DMS53 treated with DMSO at 0.1 percent for 48 hours (cell line): ENCODE measurements around the gene C11orf71.

Experiments used
- DNase-seq: peaks from one replicate; lab custom pipeline; 2025; ENCODE audit not compliant: unreplicated experiment; lab: John Stamatoyannopoulos, UW

C11orf71 gene

DNA sequence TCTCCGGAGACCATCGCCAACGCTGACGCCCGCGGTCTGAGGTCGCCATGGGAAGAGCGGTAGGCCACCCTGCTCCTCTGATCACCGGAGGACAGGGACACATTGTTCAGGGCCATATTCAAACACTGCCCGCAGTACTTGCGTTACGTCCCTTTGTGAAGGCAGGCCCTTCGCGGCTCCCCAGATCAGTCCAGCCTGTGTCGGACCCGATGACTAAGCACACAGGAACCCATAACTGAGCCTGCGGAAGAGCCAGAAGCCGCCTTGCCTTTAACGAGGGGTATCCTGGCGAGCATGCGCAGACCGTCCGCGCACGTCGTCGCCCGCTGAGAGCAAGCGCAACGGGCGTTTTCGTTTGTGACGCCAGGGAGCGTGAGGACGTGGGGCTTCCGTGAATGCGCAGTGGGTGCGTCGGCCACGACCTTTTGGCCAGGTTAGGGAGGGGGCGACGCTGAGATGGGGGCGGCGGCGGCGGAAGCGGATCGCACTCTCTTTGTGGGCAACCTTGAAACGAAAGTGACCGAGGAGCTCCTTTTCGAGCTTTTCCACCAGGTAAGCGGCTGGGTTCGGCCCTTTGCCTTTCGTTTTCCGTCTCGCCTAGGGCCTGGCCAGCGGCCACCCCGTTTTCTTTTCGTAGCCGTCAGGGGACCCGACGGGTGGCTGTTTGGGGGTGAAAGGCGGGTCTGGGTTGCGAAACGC lies at the start of gene C11orf71, which contains the start of gene RBM7:
C11orf71 (minus strand) TSS at position 296 of the 699 bp plus-strand sequence; CDS start at position 116, 180 bp downstream.
RBM7 (plus strand) TSS at position 451 of the 699 bp plus-strand sequence; CDS start at position 457, 6 bp downstream.
- peak; percentile 93 for DNase-seq

DNA sequence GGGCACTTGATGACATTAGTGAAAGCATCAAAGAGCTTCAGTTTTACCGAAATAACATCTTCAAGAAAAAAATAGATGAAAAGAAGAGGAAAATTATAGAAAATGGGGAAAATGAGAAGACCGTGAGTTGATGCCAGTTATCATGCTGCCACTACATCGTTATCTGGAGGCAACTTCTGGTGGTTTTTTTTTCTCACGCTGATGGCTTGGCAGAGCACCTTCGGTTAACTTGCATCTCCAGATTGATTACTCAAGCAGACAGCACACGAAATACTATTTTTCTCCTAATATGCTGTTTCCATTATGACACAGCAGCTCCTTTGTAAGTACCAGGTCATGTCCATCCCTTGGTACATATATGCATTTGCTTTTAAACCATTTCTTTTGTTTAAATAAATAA lies 49.5 kb upstream of the C11orf71 start:
- no peak for DNase-seq

- no peak for DNase-seq
Measured at GRCh38 chr11:114448749-114449482, 48.6 kb upstream of the C11orf71 start.

DNA sequence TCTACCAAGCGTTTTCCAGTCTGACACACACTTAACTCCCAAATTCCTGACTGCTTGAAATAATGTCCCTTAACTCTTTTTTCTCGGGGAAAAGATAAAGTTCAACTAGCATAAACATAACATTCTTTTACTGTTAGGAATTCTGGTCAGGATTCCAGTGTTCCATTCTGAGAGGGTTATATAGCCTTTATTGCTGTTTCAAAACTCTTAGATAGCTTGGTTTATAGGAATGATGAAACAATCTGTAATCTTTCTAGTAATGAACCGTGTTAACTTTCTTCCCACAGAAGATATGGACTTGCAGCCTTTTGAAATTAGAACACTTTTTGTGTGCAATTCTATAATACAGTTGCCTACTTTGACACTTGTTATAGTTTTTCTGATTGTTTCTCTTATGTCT lies 47.6 kb upstream of the C11orf71 start:
- no peak for DNase-seq

- no peak for DNase-seq
Measured at GRCh38 chr11:114447444-114447843, 47.1 kb upstream of the C11orf71 start.

DNA sequence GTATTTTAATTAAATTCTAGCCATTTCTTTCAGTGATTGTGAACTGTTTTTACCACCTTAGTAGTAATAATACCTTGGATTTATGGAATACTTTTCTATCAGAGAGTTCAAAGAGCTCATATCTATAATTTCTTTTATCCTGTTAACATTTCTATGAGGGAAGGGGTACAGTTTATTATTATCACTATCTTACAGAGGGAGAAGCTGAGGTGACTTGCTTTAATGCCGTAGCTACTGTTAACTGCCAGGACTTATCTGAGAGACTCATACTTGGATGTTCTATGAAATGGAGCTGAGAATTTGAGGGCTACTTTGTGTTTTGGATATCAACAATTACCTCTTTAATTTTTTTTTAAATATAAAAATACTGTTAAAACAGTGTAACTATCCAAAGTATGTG lies 42.2 kb upstream of the C11orf71 start:
- DNase-seq: no peak

- DNase-seq: no peak
Measured at GRCh38 chr11:114441921-114442320, 41.6 kb upstream of the C11orf71 start.

GRCh38 chr11:114440971-114441763 lies 40.9 kb upstream of the C11orf71 start:
- no peak for DNase-seq

- no peak for DNase-seq
Measured at GRCh38 chr11:114440121-114440860, 40.0 kb upstream of the C11orf71 start.

- DNase-seq: peak; percentile 92
Measured at GRCh38 chr11:114439229-114440120, 39.2 kb upstream of the C11orf71 start, which contains the start of gene REXO2. Gene REXO2 (plus strand): TSS chr11:114439467. CDS start chr11:114439529, 62 bp downstream.

GRCh38 chr11:114438303-114438702 lies 38.0 kb upstream of the C11orf71 start:
- DNase-seq: no peak

GRCh38 chr11:114433376-114433775 lies 33.1 kb upstream of the C11orf71 start:
- DNase-seq: no peak

- DNase-seq: no peak
Measured at GRCh38 chr11:114432893-114433292, 32.6 kb upstream of the C11orf71 start.

DNA sequence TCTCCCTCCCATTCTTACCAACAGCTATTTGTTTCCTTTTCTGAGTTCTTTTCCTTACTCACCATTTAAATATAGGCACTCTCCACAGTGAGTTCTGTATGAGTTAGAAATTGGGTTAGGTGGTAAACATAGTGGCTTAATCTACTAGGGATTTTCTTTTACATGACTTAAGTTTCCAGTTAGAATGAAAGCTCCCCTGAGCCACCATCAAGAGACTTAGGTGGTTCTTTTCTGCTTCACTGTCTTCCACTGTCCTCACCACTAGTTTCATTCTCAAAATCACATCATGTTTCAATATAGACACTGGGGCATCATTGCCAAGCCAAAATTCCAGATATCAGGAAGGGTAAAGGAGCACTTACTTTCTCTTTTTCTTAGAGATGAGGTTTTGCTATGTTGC lies 30.0 kb upstream of the C11orf71 start:
- DNase-seq: no peak

DNA sequence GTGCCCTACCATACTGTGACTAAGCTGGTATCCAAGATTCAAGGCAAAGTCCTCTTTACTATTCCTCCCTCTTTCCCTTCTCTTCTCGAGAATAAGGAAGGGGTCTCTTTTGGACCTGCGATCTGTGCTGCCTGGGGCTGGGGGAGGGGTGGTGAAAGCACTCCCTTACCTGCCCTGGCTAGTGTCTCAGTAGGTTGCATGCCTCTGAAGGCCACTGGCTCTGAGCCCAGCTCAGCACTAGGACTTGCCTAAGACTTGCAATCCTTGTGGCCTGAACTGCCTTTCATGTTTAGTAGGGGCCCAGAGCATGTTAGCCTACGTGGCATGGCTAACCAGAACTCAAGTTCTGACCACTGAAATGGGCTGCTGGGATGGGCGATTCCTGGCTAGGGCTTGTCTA lies 26.0 kb upstream of the C11orf71 start:
- DNase-seq: no peak

- DNase-seq: no peak
Measured at GRCh38 chr11:114416441-114416961, 16.2 kb upstream of the C11orf71 start.

DNA sequence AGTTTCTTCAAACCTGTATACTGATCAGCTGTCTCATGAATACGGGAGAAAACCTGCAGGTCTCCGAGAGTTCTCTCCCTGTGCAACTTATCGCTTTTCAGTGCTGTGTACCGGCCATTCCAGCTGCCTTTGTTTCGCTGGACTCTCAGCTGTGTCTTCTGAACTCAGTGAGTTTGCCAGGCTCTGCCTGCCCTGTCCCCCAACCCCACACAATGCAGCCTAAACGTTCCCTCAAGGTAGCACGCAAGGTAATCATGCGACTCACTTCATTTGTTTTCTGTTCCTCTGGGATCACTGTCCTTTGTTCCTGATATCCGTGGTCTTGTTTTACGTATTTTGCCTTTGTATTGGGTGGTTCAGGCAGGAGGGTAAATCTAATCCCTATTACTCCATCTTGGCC lies 13.6 kb upstream of the C11orf71 start:
- no peak for DNase-seq

GRCh38 chr11:114412946-114413345 lies 12.6 kb upstream of the C11orf71 start:
- DNase-seq: no peak

DNA sequence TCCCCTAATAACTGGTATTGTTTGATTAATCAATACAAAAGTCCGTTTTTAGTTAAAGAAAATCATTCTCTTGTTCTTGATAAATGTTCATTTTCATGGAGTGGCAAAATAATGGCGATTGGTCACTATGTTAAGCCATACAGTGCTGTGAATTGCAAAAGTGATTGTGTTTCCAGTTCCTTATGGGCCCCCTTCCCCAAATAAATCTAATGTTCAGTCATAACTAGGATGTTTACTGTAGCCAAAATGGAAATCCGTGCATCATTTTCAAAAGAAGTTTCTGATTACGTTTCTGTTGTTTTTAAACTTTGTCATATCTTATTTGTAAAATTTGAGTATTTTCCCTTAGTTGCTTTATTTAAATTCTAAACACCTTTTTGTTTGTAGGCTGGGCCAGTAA lies 1.0 kb upstream of the C11orf71 start:
- DNase-seq: no peak

DNA sequence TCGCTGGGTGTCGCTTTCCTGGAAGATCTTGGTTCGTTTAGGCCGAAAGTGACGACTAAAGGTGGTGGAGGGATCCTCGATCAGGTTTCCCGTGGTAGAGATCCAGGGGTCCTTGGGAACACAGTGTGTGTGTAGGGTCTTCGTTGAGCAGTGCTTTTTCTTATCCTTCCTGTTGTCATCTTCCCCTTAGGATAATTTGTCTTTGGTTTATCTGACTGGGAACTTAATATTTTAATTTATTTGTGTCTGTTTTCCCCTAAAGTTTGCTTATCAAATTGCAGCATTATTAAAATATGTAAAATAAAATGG lies 558 bp upstream of the C11orf71 start:
- no peak for DNase-seq
